Motor neuron (in vitro differentiated cells): Measurements from ENCODE around the gene ZMIZ1. TPM values are rescaled to one million over a fixed set of nuclear protein-coding genes. Genes with fewer than 3 reads are reported as not detected.

ENCODE experiments used
- ATAC-seq, 8 experiments: fragments of 200-7000 bp; cut with Tn5 transposase; replicated peaks in 6 of 8; 2 replicates each; pipeline ENCODE4 v1.8.0; 2021; ENCODE audit warnings: mild to moderate bottlenecking in 8 of 8, moderate library complexity in 8 of 8
- H3K27ac ChIP-seq, 2 donors: fragments of 250-450 bp; sonication (Bioruptor Pico); 2 replicates each; pipeline ENCODE4 v1.9.0; 2021; ENCODE audit warnings: antibody characterized with exemption in 2 of 2, mild to moderate bottlenecking in 2 of 2, moderate library complexity in 1 of 2
- H3K4me1 ChIP-seq, 2 donors: fragments of 250-450 bp; sonication (Bioruptor Pico); replicated peaks in 1 of 2; 2 replicates each; pipeline ENCODE4 v1.6.1; 2021; ENCODE audit warnings: antibody characterized with exemption in 2 of 2, mild to moderate bottlenecking in 2 of 2, moderate library complexity in 1 of 2
- H3K4me3 ChIP-seq, 5 donors: fragments of 250-450 bp; sonication (Bioruptor Pico); 2 replicates each; pipeline ENCODE4 v1.9.0; 2021; ENCODE audit warnings: antibody characterized with exemption in 5 of 5, mild to moderate bottlenecking in 5 of 5, moderate library complexity in 4 of 5
- WGBS, 10 experiments: fragments of 450-650 bp; shearing (Covaris generic); methylation state at CpG; one replicate each; pipeline ENCODE4 v1.0.0; 2022; 5-methylcytosine and 5-hydroxymethylcytosine counted together
- in situ Hi-C, 9 experiments: fragments of 400-800 bp; cut with MboI; loops; one replicate each; pipeline ENCODE4 v1.15.0; 2021; ENCODE audit warnings: low sequenced_read_pairs in 9 of 9, low pct_unique_long_range_greater_than_20kb in 2 of 9; ENCODE audit not compliant: unreplicated experiment in 9 of 9
- total RNA-seq, 8 experiments: library from RNA; unstranded; fragments of 300-600 nt; gene quantifications; 2 replicates each; pipeline versions ENCODE4 v1.2.3 to v1.2.4, GENCODE V29; 2022

Gene ZMIZ1
- total RNA-seq, 8 experiments from 2014 or later = 15.8 to 79.9 (median 50.0) TPM

- in situ Hi-C loops = loop anchor here in 2 of 9 experiments (25.0 kb wide), 1 partner anchor 102 kb away; no protein-coding TSS in a partner anchor
- H3K27ac ChIP-seq = no peak overlapping the region
- no peak overlapping the region for H3K4me3 ChIP-seq
- H3K4me1 ChIP-seq = no peaks in the 10 kb centered on the region
- no peak for ATAC-seq
- WGBS, 10 experiments = 77 to 100% (median 93%) methylated on average over 1 to 5 of the region's 5 CpGs; no CpG with 5 or more reads in 2 of the 10 experiments
These were observed 292.0 kb downstream of the ZMIZ1 start for GRCh38 chr10:79360499-79361342.

- no peak for ATAC-seq
These were observed 293.1 kb downstream of the ZMIZ1 start for GRCh38 chr10:79361726-79362397.

More at GRCh38 chr10:79361726-79362397, 293.1 kb downstream of the ZMIZ1 start:
- 48 to 91% (median 77%) methylated on average over 2 to 4 of the region's 4 CpGs for WGBS, 10 experiments
- in situ Hi-C loops = loop anchor here in 2 of 9 experiments (25.0 kb wide), 1 partner anchor 100 kb away; no protein-coding TSS in a partner anchor
- Histone ChIP-seq H3K4me1 (no peaks in the 10 kb centered on the region), H3K4me3 (no peak overlapping the region), H3K27ac (no peak overlapping the region)
